Measurements from ENCODE around the gene ABCF1.
A peak's percentile ranks its signal among the peaks of the same experiment; 100 is the strongest.

Gene ABCF1

DNA sequence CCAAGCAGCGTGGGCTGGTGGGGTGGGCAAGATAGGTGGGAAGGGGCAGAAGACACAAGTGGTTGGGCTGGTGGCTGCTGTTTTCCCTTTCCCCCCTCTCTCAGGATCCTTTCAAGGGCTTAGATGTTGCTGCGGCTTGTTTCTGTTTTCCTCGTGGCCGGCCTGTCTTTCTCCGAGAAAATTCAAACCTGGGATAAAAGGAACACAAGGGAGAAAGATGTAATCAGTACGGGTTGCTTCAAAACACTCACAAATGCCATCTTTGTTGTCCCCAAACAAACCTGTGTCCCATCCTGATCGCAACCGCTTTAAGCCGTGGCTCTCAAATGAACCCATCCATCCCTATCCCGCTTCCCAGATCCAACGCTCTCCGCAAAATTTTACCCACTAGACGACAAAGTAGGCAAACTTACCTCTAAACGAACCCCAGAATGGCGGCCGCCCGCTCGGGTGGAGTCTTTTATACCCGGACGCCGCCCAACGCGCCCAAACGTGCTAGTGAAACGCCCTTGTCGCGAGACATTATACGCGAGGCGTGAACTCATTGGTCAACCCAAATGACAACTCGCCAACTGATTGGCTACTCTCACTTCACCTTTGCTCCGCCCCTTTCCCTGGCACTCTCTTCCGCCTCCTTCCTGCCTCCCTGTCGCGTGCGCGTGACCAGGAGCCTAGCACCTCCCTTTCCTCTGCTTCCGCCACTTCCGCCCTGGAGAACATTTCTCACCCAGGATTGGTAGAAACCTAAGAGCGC lies 45.7 kb downstream of the ABCF1 start, which contains the start of gene PPP1R10:
Gene PPP1R10, minus strand, starts transcription at position 433 of the 754 bp plus-strand sequence. CDS start 7,299 bp downstream, outside the sequence.
- DNase-seq (ENCODE audit: low read depth): peak; percentile 100
- H3K4me3 ChIP-seq (ENCODE audit: low read depth, low read length): peak within 1 kb of the TSS; percentile 86

GRCh38 chr6:30617565-30618269 lies 46.5 kb downstream of the ABCF1 start, which contains the start of gene MRPS18B:
TSS of gene MRPS18B (plus strand) at chr6:30617840. CDS start at chr6:30617866, 26 bp downstream.
- H3K4me3 ChIP-seq (ENCODE audit: low read depth, low read length): peak within 1 kb of the TSS; percentile 86
- DNase-seq (ENCODE audit: low read depth): peak; percentile 95

DNA sequence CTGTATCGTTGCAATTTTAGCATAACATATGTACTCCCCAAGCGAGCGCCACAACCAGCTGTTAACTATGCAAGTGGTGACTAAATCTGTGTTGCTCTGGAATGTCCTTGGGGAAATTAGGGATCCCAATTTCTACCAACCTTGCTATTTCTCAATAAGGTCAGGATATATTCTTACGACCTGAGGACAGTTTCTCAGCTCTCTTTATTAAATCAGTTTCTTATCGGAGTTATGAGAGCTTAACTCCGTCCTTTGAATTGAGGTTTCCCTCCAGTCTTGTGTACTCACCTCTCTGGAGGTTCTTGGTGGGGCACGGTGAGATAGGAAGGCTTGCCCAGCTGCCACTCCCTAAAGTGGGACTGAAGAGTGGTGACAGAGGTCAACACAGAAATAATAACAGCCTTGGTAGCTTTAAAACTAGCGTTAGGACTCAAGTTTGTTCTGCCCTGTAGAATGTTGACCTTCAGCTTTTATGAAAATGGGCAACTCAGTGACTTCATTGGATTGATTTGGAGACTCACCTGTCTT lies 47.1 kb downstream of the ABCF1 start:
- DNase-seq (ENCODE audit: low read depth): no peak
- peak overlapping the region; percentile 62 for H3K4me3 ChIP-seq (ENCODE audit: low read depth, low read length)

- no peak for DNase-seq (ENCODE audit: low read depth)
- H3K4me3 ChIP-seq (ENCODE audit: low read depth, low read length): no peak overlapping the region
Measured at GRCh38 chr6:30619561-30619960, 48.3 kb downstream of the ABCF1 start.

GRCh38 chr6:30625511-30625910 lies 54.3 kb downstream of the ABCF1 start:
- no peak overlapping the region for H3K4me3 ChIP-seq (ENCODE audit: low read depth, low read length)
- no peak for DNase-seq (ENCODE audit: low read depth)

DNA sequence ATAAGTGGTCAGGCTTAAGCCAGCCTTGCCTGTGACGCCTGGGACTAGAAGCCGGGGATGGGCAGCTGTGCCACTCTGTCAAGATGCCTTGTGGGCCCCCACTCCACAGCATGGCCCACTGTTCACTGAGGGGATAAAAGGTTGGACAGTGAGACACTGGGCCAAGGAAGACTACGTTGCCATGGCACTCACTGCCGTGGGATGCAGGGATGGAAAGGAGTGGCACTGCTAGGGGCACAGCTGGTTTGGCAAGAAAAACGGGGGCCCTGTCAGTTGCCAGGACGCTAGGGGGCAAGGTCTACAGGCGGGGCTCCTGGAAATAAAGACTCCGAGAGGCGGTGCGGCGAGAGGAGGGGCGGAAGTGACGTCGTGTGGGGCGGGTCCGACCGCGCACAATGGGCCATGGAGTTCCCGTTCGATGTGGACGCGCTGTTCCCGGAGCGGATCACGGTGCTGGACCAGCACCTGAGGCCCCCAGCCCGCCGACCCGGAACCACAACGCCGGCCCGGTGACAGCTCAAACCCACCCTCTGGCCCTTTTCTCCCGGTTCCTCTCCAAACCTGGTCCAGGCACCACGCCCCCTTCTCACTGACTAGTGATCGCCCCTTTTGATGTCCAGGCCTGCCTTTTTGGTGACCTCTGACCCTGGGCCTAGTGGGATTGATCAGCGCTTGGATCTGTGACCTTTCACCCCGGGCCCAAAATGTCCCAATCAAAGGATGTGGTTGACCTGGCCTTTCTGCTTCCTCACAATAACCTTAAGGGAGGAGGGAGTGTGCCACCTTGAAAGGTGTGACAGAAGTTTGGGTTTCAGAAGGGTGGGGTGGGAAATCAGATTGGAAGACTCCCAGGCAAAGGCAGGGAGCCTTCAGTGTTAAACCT lies 55.5 kb downstream of the ABCF1 start, which contains the start of gene ATAT1:
Gene ATAT1, plus strand, starts transcription at position 391 of the 883 bp plus-strand sequence.
- no peak for DNase-seq (ENCODE audit: low read depth)
- peak within 1 kb of the TSS; percentile 86 for H3K4me3 ChIP-seq (ENCODE audit: low read depth, low read length)

DNA sequence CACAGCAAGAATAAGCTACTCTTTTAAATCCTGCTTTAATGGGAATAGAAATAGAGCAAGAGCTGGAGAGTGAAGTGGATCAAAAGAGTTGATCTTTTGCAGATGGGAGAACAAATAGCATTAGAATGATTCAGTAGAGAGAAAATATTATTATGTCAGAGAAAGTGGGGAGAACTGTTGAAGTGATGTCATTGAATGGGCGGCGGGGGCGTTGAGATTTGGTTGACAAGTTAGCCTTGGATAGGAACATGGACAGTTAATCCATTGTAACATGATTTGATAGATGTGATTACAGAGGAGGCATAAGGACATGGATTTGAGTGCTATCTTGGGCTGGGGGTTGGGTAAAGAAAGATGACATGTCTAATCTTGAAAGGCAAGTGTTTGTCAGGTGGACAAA lies 64.6 kb downstream of the ABCF1 start:
- no peak overlapping the region for H3K4me3 ChIP-seq (ENCODE audit: low read depth, low read length)
- no peak for DNase-seq (ENCODE audit: low read depth)

- no peak for DNase-seq (ENCODE audit: low read depth)
- H3K4me3 ChIP-seq (ENCODE audit: low read depth, low read length): no peak overlapping the region
Measured at GRCh38 chr6:30640481-30640880, 69.2 kb downstream of the ABCF1 start.

DNA sequence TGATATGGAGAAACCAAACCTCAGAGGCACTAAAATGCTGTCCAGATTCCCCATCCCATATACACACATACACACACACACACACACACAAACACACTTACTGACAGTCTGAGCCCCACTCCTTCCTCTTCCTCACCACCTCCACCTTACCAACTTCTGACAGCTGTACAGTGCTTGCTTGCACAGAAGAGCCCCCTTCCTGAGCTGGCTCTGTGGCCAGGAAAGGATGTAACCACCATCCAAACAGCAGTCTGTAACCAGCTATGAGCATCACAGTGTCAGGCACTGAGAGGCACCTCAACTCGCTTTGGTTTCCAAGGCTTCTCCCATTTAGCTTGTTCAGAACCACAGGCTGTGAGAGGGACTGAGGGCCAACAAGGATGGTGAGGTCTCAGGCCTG lies 69.8 kb downstream of the ABCF1 start:
- H3K4me3 ChIP-seq (ENCODE audit: low read depth, low read length): no peak overlapping the region
- DNase-seq (ENCODE audit: low read depth): no peak
